Stimulated activated CD4-positive, alpha-beta T cell treated with anti-CD3 and anti-CD28 coated beads, Interleukin-1b, Interleukin-23, amount 100 ng/mL, for 4 hours (primary cell): ENCODE data around the gene ZNF785.
"Not testable (repeated sequence)": the region's sequence is repeated elsewhere in the genome, so short reads cannot be mapped to it uniquely, and the experiment has no call there.

Source experiments
- DNase-seq, 2 donors: peaks; one replicate each; pipeline ENCODE4 v3.0.0-alpha.2; 2020; ENCODE audit warnings: low read depth in 2 of 2

The ZNF785 gene

GRCh38 chr16:30602616-30603277 is 17.2 kb upstream of the ZNF785 start:
- no peak for DNase-seq

- no peak for DNase-seq
These were observed 16.5 kb upstream of the ZNF785 start for GRCh38 chr16:30601966-30602365.

- no peak for DNase-seq
These were observed 15.4 kb upstream of the ZNF785 start for GRCh38 chr16:30600929-30601328.

GRCh38 chr16:30600215-30600614 is 14.7 kb upstream of the ZNF785 start:
- DNase-seq: no peak

GRCh38 chr16:30592871-30593270 is 7.4 kb upstream of the ZNF785 start:
- no peak for DNase-seq

GRCh38 chr16:30590869-30591268 is 5.4 kb upstream of the ZNF785 start:
- not testable (repeated sequence) for DNase-seq

GRCh38 chr16:30589582-30589981 is 4.1 kb upstream of the ZNF785 start:
- DNase-seq: not testable (repeated sequence)

GRCh38 chr16:30588651-30589050 is 3.2 kb upstream of the ZNF785 start:
- no peak for DNase-seq

GRCh38 chr16:30585022-30585399 is 486 bp downstream of the ZNF785 start:
- no peak for DNase-seq

GRCh38 chr16:30582611-30583340 is 2.7 kb downstream of the ZNF785 start:
- no peak for DNase-seq

- no peak for DNase-seq
These were observed 4.0 kb downstream of the ZNF785 start for GRCh38 chr16:30581457-30581856.

GRCh38 chr16:30574678-30575077 is 10.8 kb downstream of the ZNF785 start:
- no peak for DNase-seq

- peak; percentile 81 to 93 for DNase-seq
These were observed 13.8 kb downstream of the ZNF785 start, which contains the start of gene ZNF688 for GRCh38 chr16:30571445-30572322. Gene ZNF688 (minus strand): TSS chr16:30571714. CDS start chr16:30571629, 85 bp downstream.

- DNase-seq: no peak
These were observed 14.7 kb downstream of the ZNF785 start for GRCh38 chr16:30570636-30571444.

- no peak for DNase-seq
These were observed 15.5 kb downstream of the ZNF785 start for GRCh38 chr16:30569746-30570635.

- no peak for DNase-seq
These were observed 16.2 kb downstream of the ZNF785 start for GRCh38 chr16:30569281-30569680.

GRCh38 chr16:30567991-30568638 is 17.4 kb downstream of the ZNF785 start:
- DNase-seq: no peak

- DNase-seq: peak; percentile 49 to 63
These were observed 18.1 kb downstream of the ZNF785 start for GRCh38 chr16:30567160-30567990.

GRCh38 chr16:30566531-30566930 is 19.0 kb downstream of the ZNF785 start:
- no peak for DNase-seq
